GM18519 (cell line): Measurements from ENCODE around the gene PALS2.

ENCODE experiments used
- ATAC-seq: cut with Tn5 transposase; IDR thresholded peaks from one replicate; pipeline ENCODE4 v1.9.1; 2021; ENCODE audit warnings: mild to moderate bottlenecking, moderate library complexity; ENCODE audit not compliant: unreplicated experiment, low FRiP score

Gene PALS2

GRCh38 chr7:24572997-24573553 is at the start of gene PALS2:
TSS of gene PALS2 (plus strand) at chr7:24573452. CDS start at chr7:24623668, 50,216 bp downstream.
- ATAC-seq: peak; percentile 29

GRCh38 chr7:24531255-24531654 is 42.0 kb upstream of the PALS2 start:
- no peak for ATAC-seq

- ATAC-seq: no peak
Observed at GRCh38 chr7:24536682-24537081, 36.6 kb upstream of the PALS2 start.

GRCh38 chr7:24540956-24541355 is 32.3 kb upstream of the PALS2 start:
- no peak for ATAC-seq

GRCh38 chr7:24545215-24545614 is 28.0 kb upstream of the PALS2 start:
- ATAC-seq: no peak

GRCh38 chr7:24548390-24548789 is 24.9 kb upstream of the PALS2 start:
- no peak for ATAC-seq

- no peak for ATAC-seq
Observed at GRCh38 chr7:24549991-24550390, 23.3 kb upstream of the PALS2 start.

- no peak for ATAC-seq
Observed at GRCh38 chr7:24555184-24555583, 18.1 kb upstream of the PALS2 start.

GRCh38 chr7:24555719-24556118 is 17.5 kb upstream of the PALS2 start:
- ATAC-seq: no peak

- ATAC-seq: no peak
Observed at GRCh38 chr7:24560772-24561171, 12.5 kb upstream of the PALS2 start.

- no peak for ATAC-seq
Observed at GRCh38 chr7:24566274-24566673, 7.0 kb upstream of the PALS2 start.

GRCh38 chr7:24570983-24571382 is 2.3 kb upstream of the PALS2 start:
- ATAC-seq: no peak

GRCh38 chr7:24572016-24572392 is 1.2 kb upstream of the PALS2 start:
- no peak for ATAC-seq

GRCh38 chr7:24572393-24572996 is 757 bp upstream of the PALS2 start:
- ATAC-seq: no peak

GRCh38 chr7:24573554-24574338 is 494 bp downstream of the PALS2 start:
- peak; percentile 22 for ATAC-seq

GRCh38 chr7:24574386-24574785 is 1.1 kb downstream of the PALS2 start:
- ATAC-seq: no peak

- no peak for ATAC-seq
Observed at GRCh38 chr7:24574950-24575349, 1.7 kb downstream of the PALS2 start.

- ATAC-seq: no peak
Observed at GRCh38 chr7:24576171-24577025, 3.1 kb downstream of the PALS2 start.

GRCh38 chr7:24578052-24578451 is 4.8 kb downstream of the PALS2 start:
- ATAC-seq: no peak

GRCh38 chr7:24580283-24580946 is 7.2 kb downstream of the PALS2 start:
- ATAC-seq: no peak
